HG03521 (cell line): ENCODE data around the gene KRTAP2-3.
"Not testable (repeated sequence)": the region's sequence is repeated elsewhere in the genome, so short reads cannot be mapped to it uniquely, and the experiment has no call there.

Experiments
- ATAC-seq: cut with Tn5 transposase; IDR thresholded peaks from one replicate; pipeline ENCODE4 v1.9.1; 2021; ENCODE audit warnings: mild to moderate bottlenecking, moderate library complexity; ENCODE audit not compliant: unreplicated experiment

Gene KRTAP2-3

DNA sequence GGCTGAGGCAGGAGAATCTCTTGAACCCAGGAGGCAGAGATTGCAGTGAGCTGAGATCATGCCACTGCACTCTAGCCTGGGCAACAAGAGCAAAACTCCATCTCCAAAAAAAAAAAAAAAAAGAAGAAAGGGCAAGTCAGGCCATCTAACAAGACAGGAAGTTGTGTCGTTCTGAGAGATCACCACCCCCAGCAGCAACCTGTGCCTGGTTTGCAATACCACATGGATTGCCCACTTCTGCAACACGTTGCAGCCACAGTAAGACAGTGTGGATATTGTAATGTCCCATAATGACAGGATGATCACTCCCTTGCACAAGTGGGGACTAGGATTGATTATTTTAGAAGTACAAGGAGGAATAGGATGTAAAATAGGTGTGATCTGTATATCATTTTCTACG lies 9.1 kb upstream of the KRTAP2-3 start:
- no peak for ATAC-seq

DNA sequence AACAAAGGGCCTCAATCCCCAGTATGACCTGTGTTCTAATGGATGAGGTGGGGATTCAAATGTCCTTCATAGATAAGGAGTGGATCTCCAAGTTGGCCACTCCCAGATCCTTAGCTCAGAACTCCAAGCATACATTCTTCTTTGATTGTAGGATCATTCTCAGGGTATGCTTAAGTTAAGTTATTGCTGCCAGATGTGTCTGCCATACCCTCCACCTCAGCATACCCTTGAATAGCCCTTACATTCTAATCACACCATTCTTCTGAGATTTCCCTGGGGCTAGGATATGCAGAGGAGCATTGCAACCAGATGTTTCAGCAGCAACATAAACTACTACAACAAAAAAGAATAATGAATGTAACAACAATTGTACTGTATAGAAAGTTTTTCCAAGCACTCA lies 7.4 kb upstream of the KRTAP2-3 start:
- ATAC-seq = no peak

DNA sequence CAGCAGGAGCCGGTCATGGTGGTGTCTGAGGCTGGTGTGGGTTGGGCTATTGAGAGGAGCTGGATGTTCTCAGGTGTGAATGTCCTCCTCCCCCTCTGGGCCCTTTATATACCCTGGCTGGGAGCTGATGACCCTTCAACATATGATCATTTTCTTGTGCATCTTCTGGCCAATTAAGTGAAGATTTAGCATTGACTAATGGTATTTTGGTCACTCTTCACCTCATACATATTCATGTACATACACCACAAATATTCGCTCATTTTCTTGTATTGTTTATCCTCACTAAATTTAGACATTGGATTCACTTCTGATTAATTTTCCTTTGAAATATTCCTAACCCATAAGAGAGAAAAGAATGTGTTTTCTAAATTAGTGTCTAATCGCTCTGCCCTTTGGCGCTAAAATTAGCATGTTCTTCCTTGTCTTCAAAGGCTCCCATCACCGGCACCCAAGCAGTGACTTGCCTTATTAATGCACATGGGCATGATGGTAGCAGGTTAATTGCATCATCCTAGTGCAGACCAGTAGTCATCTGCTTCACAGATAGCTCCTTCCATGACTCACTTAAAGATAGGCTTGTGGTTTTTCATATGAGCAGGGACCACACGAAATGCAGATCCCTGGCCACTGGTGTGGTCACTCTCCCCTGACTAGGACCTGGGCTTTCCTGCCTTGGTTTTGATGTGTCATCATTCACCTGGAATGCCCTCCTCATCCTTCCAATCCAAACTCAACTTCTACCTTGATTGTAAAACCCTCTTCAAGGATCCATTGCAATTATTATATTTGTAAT lies 6.1 kb upstream of the KRTAP2-3 start, which contains the start of gene KRTAP2-4:
Gene KRTAP2-4 (minus strand): TSS at position 51 of the 796 bp plus-strand sequence. CDS start 34 bp downstream, at position 17.
- ATAC-seq = no peak

DNA sequence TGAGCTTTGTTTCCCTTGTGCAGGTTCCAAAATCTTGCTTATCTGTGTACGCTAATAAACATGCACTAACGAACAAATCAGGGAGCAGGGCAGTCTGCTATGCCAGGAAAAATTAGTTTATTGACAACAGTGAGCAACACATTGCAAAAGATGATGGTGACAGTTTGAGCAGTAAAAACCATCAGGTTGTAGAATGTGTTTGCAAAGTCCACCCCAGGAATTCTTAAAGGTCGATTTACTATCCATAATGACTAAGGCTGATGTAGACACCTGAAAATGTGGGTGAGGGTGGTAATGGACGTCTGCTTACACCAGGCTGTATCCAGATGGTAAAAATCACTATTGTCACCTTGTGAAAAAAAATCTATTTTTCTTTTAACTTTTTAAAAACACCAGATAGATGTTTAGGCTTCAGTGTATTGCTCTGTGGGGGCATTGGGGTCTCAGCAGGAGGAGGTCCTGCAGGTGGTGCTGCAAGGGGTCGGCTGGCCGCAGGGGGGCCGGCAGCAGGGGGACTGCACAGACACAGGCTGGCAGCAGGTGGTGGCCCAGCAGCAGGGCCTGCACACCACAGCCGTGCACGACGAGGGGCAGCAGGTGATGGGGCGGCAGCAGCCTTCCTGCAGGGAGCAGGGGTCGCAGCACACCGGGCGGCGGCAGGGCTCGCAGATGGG lies 5.2 kb upstream of the KRTAP2-3 start:
- not testable (repeated sequence) for ATAC-seq

DNA sequence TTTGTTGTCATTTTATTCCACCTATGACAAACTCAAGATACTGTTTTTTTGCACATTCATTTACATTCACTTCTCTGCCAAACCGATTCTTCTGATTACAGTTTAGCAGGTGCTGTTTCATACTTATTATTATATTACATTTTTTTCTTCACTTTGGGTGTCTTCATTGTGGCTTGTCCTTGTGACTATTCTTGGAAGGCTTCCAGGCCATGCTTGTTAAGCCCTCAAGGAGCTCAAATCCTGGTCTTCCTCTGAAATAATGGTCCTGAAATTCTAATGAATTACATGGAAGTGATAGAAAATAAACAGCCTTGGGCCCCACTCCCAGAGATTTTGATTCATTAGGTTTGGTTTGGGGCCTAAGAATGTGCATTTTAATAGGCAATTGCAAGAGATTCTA lies 4.4 kb upstream of the KRTAP2-3 start:
- no peak for ATAC-seq

DNA sequence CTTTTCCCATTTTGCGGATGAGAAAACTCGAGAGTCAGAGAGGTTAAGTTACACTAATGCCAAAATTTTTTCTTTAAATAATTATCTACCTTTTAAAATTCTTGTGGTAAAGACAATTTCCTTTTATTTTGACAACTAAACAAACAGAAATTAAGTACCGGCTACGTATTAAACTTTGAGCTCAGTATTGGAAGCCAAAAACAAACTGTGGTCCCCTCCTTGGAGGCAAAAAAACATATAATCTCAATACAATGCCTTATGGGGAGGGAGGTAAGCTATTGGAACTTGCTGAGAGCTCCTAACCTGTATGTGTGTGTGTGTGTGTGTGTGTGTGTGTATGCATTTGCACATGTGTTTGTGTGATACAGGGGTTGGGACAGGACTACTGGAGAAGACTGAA lies 3.5 kb upstream of the KRTAP2-3 start:
- no peak for ATAC-seq

DNA sequence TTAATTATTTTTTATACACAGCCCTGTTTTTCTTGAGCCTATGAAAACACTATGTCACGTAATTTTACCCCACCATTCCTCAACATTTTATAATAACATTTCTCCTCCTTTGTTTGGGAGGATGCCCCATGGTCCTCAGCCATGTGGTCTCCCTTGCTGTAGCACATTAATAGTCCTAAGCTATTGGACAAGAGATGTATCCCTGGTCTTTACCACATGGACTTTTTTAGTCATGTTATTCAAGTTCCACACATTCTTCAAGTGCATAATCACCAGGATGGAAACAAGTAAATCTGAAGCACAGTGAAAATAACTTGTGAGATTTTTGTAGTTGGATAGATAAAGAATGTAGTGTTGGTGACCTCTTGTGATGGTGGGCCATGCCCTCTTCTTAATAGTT lies 2.0 kb upstream of the KRTAP2-3 start:
- ATAC-seq = no peak

DNA sequence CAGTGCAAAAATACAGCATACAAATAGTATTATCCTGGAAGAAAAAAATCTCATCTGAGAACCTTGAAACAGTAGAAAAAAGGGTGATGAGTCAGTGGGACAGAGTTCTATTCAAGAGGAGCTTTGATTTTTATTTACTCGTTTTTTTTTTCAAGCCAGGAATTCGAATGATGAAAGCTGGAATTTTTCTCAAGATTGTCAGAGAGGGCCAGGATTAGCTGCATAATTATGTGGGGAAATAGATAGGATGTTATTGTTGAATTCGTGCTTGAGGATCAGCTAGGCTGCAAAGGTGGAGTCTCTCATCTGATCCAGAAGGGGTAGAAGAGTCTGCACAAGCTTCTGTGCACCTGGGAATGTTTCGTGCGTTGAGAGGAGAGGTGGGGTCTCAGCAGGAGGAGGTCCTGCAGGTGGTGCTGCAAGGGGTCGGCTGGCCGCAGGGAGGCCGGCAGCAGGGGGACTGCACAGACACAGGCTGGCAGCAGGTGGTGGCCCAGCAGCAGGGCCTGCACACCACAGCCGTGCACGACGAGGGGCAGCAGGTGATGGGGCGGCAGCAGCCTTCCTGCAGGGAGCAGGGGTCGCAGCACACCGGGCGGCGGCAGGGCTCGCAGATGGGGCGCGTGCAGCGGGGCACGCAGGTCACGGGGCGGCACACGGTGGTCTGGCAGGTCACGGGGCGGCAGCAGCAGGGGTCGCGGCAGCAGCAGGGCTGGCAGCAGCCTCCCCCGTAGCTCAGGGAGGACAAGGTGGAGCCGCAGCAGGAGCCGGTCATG lies 450 bp downstream of the KRTAP2-3 start:
- not testable (repeated sequence) for ATAC-seq

DNA sequence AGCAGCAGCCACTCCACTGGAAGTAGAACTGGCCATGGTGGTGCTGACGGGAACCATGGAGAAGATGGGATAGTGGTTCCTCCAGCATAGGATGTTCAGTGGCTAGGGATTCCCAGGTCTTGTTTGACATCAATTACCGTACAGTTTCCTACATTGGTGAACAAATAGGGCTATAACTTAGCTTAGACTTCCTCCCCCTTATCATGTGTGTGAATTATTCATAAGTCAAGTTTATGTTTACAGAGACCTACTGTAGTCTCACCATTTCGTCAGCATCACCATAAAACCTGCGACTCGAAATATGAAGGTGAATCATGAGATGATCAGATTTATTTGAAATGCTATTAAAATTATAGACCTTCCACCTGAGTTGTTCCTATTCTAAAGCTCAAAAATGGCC lies 1.2 kb downstream of the KRTAP2-3 start:
- no peak for ATAC-seq

DNA sequence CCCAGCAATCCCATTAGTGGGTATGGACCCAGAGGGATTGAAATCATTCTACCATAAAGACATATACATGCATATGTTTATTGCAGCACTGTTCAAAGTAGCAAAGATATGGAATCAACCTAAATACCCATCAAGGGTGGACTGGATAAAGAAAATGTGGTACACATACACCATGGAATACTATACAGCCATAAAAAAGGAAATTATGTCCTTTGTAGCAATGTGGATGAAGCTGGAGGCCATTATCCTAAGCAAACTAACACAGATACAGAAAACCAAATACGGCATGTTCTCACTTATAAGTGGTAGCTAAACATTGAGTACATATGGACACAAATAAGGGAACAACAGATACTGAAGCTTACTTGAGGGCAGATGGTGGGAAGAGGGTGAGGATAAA lies 2.4 kb downstream of the KRTAP2-3 start:
- no peak for ATAC-seq

DNA sequence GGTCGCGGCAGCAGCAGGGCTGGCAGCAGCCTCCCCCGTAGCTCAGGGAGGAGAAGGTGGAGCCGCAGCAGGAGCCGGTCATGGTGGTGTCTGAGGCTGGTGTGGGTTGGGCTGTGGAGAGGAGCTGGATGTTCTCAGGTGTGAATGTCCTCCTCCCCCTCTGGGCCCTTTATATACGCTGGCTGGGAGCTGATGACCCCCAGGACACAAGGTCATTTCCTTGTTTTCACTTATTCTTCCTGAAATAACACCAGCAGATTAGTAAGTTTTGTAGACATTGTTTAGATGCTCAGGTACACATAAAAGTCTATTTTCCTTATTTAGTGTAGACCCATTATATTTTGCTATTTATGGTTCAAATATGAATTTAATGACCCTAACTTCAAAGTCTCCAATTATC lies 4.8 kb downstream of the KRTAP2-3 start, which contains the start of gene KRTAP2-2:
Gene KRTAP2-2 (minus strand): TSS at position 101 of the 400 bp plus-strand sequence. CDS start 19 bp downstream, at position 82.
- not testable (repeated sequence) for ATAC-seq

DNA sequence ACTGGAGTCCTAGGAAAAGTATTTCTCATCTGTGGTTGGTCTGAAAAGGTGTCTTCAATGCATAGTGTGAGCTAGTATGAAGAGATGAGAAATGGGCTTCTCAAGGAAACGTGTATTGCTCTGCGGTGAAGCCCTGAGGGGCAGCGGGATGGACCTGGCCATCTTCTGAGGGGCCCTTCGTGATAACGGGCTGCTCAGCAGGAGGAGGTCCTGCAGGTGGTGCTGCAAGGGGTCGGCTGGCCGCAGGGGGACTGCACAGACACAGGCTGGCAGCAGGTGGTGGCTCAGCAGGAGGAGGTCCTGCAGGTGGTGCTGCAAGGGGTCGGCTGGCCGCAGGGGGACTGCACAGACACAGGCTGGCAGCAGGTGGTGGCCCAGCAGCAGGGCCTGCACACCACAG lies 5.4 kb downstream of the KRTAP2-3 start:
- ATAC-seq = not testable (repeated sequence)

DNA sequence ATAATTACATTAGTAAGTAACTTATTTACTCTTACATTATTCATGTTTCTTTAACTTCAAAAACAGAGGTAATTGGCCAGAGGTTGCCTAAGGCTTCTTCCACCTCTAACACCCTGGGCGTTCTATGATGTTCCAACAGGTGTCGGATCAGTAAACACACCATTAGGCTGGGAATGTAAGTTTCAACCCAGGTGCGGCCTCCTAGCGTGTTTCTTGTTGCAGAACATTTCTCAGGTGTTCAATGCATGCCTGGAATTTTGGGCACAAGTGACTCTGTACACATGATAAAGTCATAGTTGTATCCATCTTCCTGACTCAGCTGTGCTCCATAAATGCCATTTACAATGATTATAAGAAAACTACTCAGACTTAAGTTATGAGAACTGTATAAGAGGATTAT lies 5.9 kb downstream of the KRTAP2-3 start:
- ATAC-seq = no peak

DNA sequence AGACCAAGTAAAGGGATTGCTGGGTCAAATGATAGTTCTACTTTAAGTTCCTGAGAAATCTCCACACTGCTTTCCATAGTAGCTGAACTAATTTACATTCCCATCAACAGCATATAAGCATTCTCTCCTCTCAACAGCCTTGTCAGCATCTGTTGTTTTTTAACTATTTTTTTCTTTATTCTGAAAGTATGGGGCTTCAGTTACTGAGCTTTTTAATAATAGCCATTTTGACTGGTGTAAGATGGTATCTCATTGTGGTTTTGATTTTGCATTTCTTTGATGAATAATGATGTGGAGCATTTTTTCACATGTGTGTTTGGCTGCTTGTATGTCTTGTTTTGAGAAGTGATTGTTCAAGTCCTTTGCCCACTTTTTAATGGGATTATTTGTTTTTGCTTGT lies 7.3 kb downstream of the KRTAP2-3 start:
- ATAC-seq = no peak

DNA sequence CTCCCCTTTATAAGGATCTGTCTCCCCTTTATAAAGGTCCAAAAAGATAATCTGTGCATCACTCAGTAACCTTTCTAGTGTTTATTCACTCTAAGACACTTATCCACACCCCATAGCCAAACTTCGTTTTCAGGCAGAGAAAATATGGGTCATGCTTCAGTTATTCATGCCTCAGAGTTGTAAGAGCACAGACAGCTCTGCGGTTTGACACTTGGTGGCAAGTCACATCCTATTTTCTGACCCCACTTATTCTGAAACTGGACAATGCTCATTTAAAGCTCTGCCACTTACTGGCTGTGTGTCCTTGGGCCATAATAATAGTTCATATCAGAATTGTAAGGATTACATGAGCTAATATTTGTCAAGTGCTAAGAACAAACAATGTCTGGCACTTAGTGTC lies 10.8 kb downstream of the KRTAP2-3 start:
- no peak for ATAC-seq

DNA sequence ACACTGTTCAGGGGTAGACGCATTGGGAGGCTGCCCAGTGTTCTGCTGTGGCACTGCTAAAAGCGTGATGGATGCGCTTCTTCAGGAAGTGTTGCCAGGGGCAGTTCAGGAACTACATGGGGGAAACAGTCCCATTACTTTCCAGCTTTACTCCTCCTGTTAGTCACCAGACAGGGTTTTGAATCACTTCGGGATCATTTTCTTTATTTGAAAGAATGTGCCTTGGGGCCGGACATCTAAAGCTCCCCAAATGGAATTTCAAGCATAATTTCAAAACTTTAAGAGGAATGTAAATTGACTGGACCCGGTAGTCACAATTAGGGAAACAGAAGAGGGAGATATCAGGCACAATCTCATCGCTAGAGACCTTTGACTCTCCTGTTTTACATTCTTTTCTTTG lies 11.5 kb downstream of the KRTAP2-3 start:
- no peak for ATAC-seq

DNA sequence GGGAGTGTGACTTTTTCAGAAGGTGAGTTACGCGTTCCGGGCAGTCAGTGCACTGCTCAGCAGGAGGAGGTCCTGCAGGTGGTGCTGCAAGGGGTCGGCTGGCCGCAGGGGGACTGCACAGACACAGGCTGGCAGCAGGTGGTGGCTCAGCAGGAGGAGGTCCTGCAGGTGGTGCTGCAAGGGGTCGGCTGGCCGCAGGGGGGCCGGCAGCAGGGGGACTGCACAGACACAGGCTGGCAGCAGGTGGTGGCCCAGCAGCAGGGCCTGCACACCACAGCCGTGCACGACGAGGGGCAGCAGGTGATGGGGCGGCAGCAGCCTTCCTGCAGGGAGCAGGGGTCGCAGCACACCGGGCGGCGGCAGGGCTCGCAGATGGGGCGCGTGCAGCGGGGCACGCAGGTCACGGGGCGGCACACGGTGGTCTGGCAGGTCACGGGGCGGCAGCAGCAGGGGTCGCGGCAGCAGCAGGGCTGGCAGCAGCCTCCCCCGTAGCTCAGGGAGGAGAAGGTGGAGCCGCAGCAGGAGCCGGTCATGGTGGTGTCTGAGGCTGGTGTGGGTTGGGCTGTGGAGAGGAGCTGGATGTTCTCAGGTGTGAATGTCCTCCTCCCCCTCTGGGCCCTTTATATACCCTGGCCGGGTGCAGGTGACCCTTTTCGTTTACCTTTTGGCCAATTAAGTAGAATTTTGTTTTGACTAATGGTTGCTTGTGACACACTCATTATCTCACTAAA lies 13.0 kb downstream of the KRTAP2-3 start, which contains the start of gene KRTAP2-1:
Gene KRTAP2-1 (minus strand): TSS at position 582 of the 731 bp plus-strand sequence. CDS start 49 bp downstream, at position 533.
- not testable (repeated sequence) for ATAC-seq

DNA sequence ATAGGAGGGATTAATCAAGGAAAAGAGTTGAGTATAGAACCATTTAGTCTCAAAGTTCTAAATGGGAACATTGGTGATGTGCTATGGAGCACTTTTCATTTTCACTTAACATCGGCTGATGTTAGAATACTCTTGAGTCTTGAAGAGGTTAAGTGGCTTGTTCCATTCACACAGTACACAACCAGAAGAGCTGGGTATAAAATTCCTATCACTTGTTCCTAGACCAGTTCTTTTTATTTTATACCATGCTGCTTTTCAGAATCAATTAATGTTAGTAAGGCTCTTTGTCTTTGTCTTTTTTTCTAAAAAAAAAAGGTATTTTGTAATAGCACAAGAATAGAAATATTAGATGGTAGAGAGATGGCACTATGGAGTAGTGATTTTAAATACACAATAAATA lies 17.0 kb downstream of the KRTAP2-3 start:
- no peak for ATAC-seq

DNA sequence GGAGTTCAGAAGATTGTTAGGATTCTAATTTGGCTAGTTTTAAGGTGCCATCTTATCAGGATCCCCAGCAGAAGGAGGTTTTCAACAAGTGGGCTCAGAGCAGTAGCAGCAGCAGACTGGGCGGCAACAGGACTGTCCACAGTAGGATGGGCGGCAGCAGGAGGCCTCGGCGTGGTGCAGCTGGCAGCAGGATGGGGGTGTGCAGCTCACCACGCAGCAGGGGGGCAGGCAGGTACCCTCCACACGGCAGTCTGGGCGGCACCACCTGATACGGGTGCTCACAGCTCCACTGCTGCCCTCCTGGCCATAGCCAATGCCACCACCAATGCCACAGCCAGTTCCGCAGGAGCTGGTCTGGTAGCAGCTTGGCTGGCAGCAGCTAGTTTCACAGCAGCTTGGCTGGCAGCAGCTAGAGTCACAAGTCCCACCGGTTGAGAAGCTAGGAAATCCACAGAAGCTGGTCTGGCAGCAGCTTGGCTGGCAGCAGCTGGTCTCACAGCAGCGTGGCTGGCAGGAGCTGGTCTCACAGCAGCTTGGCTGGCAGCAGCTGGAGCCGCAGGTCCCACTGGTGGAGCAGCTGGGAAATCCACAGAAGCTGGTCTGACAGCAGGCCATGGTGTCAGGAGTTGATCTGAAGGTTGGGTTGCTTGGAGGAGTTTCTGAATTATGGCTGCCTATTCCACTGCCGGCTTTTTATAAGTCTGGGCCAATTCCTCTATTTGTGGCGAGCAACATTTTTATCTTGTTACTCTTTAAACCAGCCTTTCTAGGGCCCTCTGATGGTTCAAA lies 18.9 kb downstream of the KRTAP2-3 start, which contains the start of gene KRTAP1-1:
Gene KRTAP1-1 (minus strand): TSS at position 668 of the 789 bp plus-strand sequence. CDS start 53 bp downstream, at position 615.
- ATAC-seq = not testable (repeated sequence)
